ENCODE data around the gene LRRC2.

LRRC2 gene

DNA sequence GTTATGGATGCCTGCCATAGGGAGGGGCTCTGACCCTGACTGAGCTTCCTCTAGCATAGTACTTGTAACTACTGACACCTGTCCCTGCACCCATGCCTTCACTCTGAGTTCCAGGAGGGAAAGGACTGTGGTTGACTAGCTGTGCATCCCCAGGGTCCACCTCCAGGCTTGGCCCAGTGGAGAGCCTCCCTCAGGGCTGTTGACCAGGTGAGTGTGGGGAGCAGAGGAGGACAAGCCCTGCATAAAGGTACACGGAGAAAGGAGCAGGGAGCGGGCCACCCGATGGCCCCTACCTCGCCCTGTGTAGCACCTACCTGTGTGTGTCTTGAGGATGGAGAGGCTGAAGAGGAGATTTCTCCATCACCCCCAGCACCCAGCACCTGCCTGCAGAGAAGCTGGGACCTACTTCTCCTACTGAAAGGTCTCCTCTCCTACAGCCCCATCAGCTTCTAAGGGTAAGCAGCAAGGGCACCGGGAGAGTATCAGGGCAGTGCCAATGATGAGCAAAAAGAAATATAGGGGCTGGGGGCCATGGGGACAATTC lies 94.7 kb downstream of the LRRC2 start:
- Histone ChIP-seq H3K36me3 (ENCODE audit: insufficient read depth, low read length) (no peaks in the 10 kb centered on the region), H3K9me3 (ENCODE audit: low read depth, low read length) (no peaks in the 10 kb centered on the region), H3K4me3 (no peak overlapping the region), H3K27ac (no peak overlapping the region), H3K9ac (ENCODE audit: insufficient read length) (no peak overlapping the region)
- no peak for DNase-seq (ENCODE audit: low read depth, low spot score)
- TF ChIP-seq FOXP2 (optimal IDR thresholded peaks at IDR 0.05; ENCODE audit: control extremely low read depth, extremely low read length, insufficient read depth) (no peak), POLR2AphosphoS5 (IDR thresholded peaks at IDR 0.05; ENCODE audit: borderline replicate concordance, low read depth, low read length) (no peak), EZH2 (IDR thresholded peaks at IDR 0.05) (no peak)

- no peaks in the 10 kb centered on the region for H3K9me3 ChIP-seq (ENCODE audit: low read depth, low read length)
- no peak for TF ChIP-seq POLR2AphosphoS5 (IDR thresholded peaks at IDR 0.05; ENCODE audit: borderline replicate concordance, low read depth, low read length)
- TF ChIP-seq EZH2 (IDR thresholded peaks at IDR 0.05), result no peak
- TF ChIP-seq FOXP2 (optimal IDR thresholded peaks at IDR 0.05; ENCODE audit: control extremely low read depth, extremely low read length, insufficient read depth), result no peak
- no peak for DNase-seq (ENCODE audit: low read depth, low spot score)
- H3K27ac ChIP-seq, result no peak overlapping the region
- no peak overlapping the region for H3K4me3 ChIP-seq
- no peak overlapping the region for H3K9ac ChIP-seq (ENCODE audit: insufficient read length)
- H3K36me3 ChIP-seq (ENCODE audit: insufficient read depth, low read length), result no peaks in the 10 kb centered on the region
Observed at GRCh38 chr3:46470831-46471230, 95.3 kb downstream of the LRRC2 start.

DNA sequence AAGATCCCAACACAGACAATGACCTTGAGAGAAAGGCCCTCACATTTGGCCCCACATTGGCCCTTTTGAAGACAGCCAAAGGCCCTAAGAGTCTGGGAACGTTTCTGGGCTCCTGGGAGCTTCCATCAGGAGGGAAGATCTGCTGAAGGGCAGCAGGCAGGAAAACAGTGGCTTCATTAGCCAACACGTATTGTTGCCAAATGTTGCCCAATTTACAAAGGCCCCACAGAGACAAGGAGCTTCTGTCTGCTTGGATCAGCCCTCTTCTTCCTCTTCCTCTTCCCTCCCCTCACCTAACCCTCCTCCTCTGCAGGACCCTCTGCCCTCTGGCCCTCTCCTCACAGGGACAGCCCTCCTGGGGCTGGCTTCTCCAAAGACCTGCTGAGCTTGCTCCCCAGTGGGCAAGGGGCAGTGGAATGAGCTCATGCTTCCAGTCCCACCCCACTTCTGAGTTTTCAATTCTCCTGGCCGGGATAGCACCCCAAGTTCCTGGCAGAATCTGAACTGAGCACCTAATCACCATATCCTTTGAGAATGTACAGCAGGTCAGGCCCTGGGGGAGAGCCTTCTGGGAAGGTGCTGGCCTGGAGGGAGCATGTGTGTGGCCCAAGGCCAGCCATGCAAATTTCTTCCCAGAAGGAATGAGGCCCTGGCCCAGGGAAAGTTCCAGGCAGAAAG lies 96.3 kb downstream of the LRRC2 start:
- Histone ChIP-seq H3K9ac (ENCODE audit: insufficient read length) (no peak overlapping the region), H3K4me3 (no peak overlapping the region), H3K36me3 (ENCODE audit: insufficient read depth, low read length) (no peaks in the 10 kb centered on the region), H3K9me3 (ENCODE audit: low read depth, low read length) (no peaks in the 10 kb centered on the region), H3K27ac (no peak overlapping the region)
- no peak for TF ChIP-seq FOXP2 (optimal IDR thresholded peaks at IDR 0.05; ENCODE audit: control extremely low read depth, extremely low read length, insufficient read depth)
- TF ChIP-seq POLR2AphosphoS5 (IDR thresholded peaks at IDR 0.05; ENCODE audit: borderline replicate concordance, low read depth, low read length), result no peak
- no peak for TF ChIP-seq EZH2 (IDR thresholded peaks at IDR 0.05)
- DNase-seq (ENCODE audit: low read depth, low spot score), result no peak

DNA sequence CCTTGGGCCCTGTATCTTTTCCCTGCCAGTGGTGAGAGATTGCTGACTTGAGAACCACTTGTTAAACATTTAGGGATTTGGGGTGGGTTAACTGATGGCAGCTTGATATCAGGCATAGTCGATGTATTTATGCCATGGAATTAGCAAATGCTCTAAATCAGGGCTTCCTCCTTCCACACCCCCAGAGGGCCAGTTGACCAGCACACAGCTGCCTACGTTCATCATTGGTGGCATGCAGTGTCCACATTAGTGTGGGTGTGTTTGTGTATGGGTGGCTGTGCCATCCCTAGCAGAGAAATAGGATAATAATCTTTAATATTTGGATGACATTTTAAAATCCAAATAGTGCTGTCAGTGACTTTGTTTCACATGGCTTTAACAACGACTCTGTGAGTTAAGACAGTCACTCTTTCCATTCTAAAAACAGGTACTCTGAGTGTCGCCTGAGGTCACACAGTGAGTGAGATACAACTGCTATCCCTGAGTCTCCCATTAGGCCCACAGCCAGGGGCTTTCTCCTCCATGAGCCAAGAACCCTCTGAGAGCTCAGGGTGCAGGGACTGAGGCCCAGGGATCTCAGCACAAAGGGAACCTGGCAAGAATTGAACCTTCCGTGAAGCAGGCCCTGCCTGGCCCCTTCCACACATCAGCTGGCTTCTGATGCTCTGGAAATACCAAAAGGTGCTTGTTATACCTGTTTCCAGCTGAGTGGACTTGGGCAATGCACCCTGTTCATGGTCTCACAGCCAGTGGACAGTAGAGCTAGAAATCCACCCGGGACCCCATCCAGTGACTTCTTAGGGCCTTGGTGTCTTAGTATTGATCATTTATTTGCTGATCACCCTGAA lies 97.1 kb downstream of the LRRC2 start:
- no peak for TF ChIP-seq POLR2AphosphoS5 (IDR thresholded peaks at IDR 0.05; ENCODE audit: borderline replicate concordance, low read depth, low read length)
- TF ChIP-seq FOXP2 (optimal IDR thresholded peaks at IDR 0.05; ENCODE audit: control extremely low read depth, extremely low read length, insufficient read depth), result no peak
- no peak for TF ChIP-seq EZH2 (IDR thresholded peaks at IDR 0.05)
- Histone ChIP-seq H3K27ac (no peak overlapping the region), H3K4me3 (no peak overlapping the region), H3K9me3 (ENCODE audit: low read depth, low read length) (no peaks in the 10 kb centered on the region), H3K36me3 (ENCODE audit: insufficient read depth, low read length) (no peaks in the 10 kb centered on the region), H3K9ac (ENCODE audit: insufficient read length) (no peak overlapping the region)
- no peak for DNase-seq (ENCODE audit: low read depth, low spot score)

GRCh38 chr3:46467562-46467961 lies 98.5 kb downstream of the LRRC2 start:
- Histone ChIP-seq H3K27ac (no peak overlapping the region), H3K9ac (ENCODE audit: insufficient read length) (no peak overlapping the region), H3K36me3 (ENCODE audit: insufficient read depth, low read length) (no peaks in the 10 kb centered on the region), H3K9me3 (ENCODE audit: low read depth, low read length) (no peaks in the 10 kb centered on the region), H3K4me3 (no peak overlapping the region)
- no peak for DNase-seq (ENCODE audit: low read depth, low spot score)
- TF ChIP-seq POLR2AphosphoS5 (IDR thresholded peaks at IDR 0.05; ENCODE audit: borderline replicate concordance, low read depth, low read length), result no peak
- no peak for TF ChIP-seq FOXP2 (optimal IDR thresholded peaks at IDR 0.05; ENCODE audit: control extremely low read depth, extremely low read length, insufficient read depth)
- TF ChIP-seq EZH2 (IDR thresholded peaks at IDR 0.05), result no peak

DNA sequence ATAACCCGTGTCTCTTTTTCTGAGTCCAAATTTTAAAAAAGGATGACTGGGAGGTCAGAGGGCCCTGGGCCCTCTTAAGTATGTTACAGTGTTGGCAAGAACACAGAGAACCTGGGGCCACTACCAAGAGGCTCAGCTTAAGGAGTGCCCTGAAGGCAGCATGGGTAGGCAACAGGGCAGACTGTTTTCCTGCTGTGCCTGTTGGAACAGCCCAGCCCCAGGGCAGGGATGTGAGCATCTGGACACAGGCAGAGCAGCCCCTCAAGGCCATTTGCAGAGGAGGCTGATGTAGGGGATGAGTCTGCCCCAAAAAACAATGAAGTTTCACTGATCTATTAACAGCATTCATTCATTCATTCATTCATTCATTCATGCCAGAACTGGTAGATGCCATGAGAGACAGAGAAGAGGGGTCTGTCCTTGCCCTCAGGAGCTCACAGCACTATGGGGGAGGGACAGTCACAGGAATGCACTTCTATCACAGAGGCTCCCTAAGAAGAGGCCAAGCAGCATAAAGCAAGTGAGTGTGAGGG lies 99.2 kb downstream of the LRRC2 start:
- TF ChIP-seq FOXP2 (optimal IDR thresholded peaks at IDR 0.05; ENCODE audit: control extremely low read depth, extremely low read length, insufficient read depth) (no peak), EZH2 (IDR thresholded peaks at IDR 0.05) (no peak), POLR2AphosphoS5 (IDR thresholded peaks at IDR 0.05; ENCODE audit: borderline replicate concordance, low read depth, low read length) (no peak)
- no peak for DNase-seq (ENCODE audit: low read depth, low spot score)
- H3K9ac ChIP-seq (ENCODE audit: insufficient read length), result no peak overlapping the region
- no peak overlapping the region for H3K4me3 ChIP-seq
- no peaks in the 10 kb centered on the region for H3K9me3 ChIP-seq (ENCODE audit: low read depth, low read length)
- H3K27ac ChIP-seq, result no peak overlapping the region
- H3K36me3 ChIP-seq (ENCODE audit: insufficient read depth, low read length), result no peaks in the 10 kb centered on the region

GRCh38 chr3:46466273-46466672 lies 99.8 kb downstream of the LRRC2 start:
- TF ChIP-seq FOXP2 (optimal IDR thresholded peaks at IDR 0.05; ENCODE audit: control extremely low read depth, extremely low read length, insufficient read depth) (no peak), POLR2AphosphoS5 (IDR thresholded peaks at IDR 0.05; ENCODE audit: borderline replicate concordance, low read depth, low read length) (no peak), EZH2 (IDR thresholded peaks at IDR 0.05) (no peak)
- no peaks in the 10 kb centered on the region for H3K9me3 ChIP-seq (ENCODE audit: low read depth, low read length)
- no peaks in the 10 kb centered on the region for H3K36me3 ChIP-seq (ENCODE audit: insufficient read depth, low read length)
- no peak overlapping the region for H3K4me3 ChIP-seq
- no peak overlapping the region for H3K9ac ChIP-seq (ENCODE audit: insufficient read length)
- H3K27ac ChIP-seq, result no peak overlapping the region
- no peak for DNase-seq (ENCODE audit: low read depth, low spot score)

Measured in SK-N-MC (cell line).